Adrenal gland (tissue), 5 donors: ENCODE results near the gene IGF2BP2.

ENCODE experiments used
- CTCF ChIP-seq, 6 experiments: fragments of 450-650 bp in 4 of 6; fragments of 200-600 bp in 2 of 6; sonication (generic) in 1 of 6; IDR thresholded peaks; 1 replicate in 5 of 6; 2 replicates in 1 of 6; pipeline versions ENCODE4 v1.5.1 to v1.8.0; 2016 to 2021; ENCODE audit warnings: antibody characterized with exemption in 6 of 6, mild to moderate bottlenecking in 2 of 6, moderate library complexity in 1 of 6
- POLR2A ChIP-seq, 2 donors: fragments of 450-650 bp; IDR thresholded peaks; one replicate each; pipeline ENCODE4 v1.6.1; 2017; ENCODE audit warnings: antibody characterized with exemption in 2 of 2, mild to moderate bottlenecking in 2 of 2, moderate library complexity in 1 of 2
- donor health status: DM: no; HTN: no; CAD: no.

- TF ChIP-seq CTCF (IDR thresholded peaks at IDR 0.05) (peak; percentile 41 to 72 (median 66)), POLR2A (IDR thresholded peaks at IDR 0.05) (no peak)
Observed at GRCh38 chr3:185733980-185734724, 90.7 kb downstream of the IGF2BP2 start.
